GM19395 (cell line): ENCODE results near the gene NEB.

ENCODE experiments used
- ATAC-seq: cut with Tn5 transposase; IDR thresholded peaks from one replicate; pipeline ENCODE4 v1.9.1; 2021; ENCODE audit warnings: mild to moderate bottlenecking, moderate library complexity; ENCODE audit not compliant: unreplicated experiment

The NEB gene, protein sequence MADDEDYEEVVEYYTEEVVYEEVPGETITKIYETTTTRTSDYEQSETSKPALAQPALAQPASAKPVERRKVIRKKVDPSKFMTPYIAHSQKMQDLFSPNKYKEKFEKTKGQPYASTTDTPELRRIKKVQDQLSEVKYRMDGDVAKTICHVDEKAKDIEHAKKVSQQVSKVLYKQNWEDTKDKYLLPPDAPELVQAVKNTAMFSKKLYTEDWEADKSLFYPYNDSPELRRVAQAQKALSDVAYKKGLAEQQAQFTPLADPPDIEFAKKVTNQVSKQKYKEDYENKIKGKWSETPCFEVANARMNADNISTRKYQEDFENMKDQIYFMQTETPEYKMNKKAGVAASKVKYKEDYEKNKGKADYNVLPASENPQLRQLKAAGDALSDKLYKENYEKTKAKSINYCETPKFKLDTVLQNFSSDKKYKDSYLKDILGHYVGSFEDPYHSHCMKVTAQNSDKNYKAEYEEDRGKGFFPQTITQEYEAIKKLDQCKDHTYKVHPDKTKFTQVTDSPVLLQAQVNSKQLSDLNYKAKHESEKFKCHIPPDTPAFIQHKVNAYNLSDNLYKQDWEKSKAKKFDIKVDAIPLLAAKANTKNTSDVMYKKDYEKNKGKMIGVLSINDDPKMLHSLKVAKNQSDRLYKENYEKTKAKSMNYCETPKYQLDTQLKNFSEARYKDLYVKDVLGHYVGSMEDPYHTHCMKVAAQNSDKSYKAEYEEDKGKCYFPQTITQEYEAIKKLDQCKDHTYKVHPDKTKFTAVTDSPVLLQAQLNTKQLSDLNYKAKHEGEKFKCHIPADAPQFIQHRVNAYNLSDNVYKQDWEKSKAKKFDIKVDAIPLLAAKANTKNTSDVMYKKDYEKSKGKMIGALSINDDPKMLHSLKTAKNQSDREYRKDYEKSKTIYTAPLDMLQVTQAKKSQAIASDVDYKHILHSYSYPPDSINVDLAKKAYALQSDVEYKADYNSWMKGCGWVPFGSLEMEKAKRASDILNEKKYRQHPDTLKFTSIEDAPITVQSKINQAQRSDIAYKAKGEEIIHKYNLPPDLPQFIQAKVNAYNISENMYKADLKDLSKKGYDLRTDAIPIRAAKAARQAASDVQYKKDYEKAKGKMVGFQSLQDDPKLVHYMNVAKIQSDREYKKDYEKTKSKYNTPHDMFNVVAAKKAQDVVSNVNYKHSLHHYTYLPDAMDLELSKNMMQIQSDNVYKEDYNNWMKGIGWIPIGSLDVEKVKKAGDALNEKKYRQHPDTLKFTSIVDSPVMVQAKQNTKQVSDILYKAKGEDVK (N-terminal part only)

DNA sequence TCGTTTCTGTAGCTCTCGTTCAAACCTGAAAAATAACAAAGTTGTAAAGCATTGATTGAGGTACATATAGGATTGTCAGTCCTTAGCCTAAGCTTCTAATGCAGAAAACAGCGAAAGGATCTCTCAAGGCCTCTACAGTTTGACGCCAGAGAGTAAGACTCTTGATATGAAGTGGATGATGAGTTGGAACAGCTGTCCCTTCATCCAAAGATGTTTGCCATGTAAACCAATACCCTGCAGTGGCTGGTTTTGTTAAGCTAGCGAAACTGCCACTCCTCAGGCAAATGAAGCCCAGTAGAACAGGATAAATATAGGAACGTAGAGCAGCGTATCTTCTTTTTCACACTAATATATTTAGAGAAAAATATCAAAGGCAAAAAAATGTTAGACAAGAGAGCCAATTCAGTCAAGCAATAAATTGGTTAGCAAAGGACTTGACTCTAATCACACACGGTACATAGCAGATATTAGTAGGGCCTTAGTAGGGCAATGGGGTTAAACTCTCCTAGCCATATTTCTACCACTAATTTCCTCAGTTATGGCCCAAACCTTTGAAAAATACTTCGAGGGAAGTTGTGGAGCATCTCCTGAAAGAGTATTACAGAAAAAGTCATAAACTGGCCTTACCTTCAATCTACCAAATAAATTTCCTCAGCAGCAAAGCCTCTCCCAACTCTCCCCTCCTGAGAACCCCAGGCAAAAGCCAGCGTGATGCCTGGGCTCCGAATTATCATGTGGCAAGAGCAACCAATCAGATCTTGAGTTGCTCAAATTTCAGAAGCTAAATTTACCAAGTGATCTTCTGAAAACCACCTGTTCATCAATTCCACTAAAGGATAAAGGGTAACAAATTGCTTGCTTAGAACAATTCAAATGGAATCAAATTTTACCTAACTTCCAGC lies at the start of gene NEB:
Gene NEB (minus strand): TSS at position 706 of the 902 bp plus-strand sequence. CDS start 1,320 bp downstream, outside the sequence.
- ATAC-seq = no peak

DNA sequence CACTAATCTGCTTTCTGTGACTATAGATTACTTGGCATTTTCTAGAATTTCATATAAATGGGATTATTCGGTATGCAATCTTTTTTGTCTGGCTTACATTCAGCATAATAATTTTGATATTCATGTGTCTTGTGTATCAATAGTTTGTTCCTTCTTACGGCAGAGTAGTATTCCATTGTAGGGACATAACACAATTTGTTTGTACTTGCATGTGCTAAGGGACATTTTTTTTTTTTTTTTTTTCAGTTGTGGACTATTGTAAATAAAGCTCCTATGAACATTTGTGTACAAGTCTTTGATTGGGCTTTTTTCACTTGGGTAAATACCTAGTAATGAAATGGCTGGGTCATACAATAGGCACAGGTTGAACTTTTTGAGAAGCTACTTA lies 48.9 kb upstream of the NEB start:
- no peak for ATAC-seq

DNA sequence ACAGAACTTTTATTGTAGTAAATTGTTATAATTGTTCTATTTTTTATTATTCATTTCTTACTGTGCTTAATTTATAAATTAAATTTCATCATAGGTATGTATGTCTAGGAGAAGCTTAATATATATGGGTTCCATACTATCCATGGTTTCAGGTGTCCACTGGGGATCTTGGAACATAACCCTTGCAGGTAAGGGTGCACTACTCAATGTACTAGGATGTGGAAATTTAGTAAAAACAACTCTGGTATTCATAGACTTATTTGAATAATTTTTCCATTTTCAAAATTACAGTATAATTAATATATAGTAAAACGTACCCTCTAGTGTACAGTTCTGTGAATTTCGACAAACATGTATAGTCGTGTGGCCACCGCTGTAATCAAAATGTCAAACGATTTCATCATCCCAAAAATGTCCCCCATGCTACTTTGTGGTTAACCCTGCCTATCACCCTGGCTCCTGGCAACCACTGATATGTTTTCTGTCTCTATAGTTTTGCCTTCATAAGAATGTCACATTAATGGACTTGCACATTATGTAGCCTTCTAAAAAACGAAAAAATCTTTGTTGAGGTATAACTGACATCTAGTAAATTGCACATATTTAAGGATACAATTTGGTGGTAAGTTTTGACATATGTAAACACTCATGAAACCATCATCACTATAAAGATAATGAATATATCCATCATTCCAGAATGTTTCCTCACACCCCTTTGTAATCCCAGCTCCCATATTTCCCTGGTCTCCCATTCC lies 48.3 kb upstream of the NEB start:
- ATAC-seq = no peak

DNA sequence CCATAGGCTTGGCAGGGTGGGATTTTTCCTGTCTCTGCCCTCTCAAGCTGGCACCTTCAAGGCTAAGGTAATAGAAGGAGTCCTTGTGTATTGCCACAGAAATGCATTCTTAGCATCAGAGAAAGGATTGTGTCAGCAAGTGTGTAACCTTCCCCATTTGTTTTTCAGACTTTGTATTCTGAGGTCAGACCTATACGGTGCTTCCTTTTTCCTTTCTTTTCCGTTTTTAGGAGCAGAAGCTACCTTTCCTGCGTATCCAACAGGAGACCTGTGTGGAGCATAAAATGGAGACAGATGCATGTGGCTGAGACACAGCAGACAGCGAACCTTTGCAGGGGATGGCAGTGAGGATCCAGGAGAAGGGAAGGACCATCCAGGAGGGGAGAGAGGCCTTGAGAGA lies 47.4 kb upstream of the NEB start:
- no peak for ATAC-seq

DNA sequence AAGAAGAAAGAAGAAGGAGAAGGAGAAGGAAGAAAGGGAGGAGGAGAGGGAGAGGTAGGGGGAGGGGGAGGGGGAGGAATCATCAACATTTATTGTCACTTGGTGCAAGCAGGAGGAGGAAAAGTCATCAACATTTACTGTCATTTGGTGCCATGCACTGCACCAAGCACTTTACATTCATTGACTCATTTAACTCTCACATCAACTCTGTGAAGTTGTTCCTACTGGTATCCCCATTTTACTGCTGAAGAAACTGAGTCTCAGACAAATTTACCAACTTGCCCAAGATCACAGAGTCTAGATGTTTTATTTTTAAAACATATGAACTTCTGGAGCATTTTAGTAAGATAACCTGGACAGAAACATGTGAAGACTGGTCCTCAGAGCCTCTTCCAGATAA lies 46.7 kb upstream of the NEB start:
- no peak for ATAC-seq

DNA sequence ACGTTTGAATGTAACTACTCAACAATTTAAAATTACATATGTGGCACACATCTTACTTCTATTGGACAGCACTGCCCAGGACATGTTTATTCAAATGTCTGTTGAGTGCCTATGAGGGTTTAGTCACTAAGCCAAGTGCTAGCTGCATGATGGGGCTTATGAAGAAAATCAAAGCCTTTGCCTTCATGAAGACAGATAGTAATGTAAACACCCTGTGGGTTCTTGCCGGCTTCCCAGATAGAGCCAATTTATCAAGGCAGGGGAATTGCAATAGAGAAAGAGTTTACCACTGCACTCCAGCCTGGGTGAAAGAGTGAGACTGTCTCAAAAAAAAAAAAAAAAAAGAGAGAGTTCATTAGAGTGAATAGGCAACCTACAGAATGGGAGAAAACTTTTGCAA lies 43.7 kb upstream of the NEB start:
- ATAC-seq = no peak

DNA sequence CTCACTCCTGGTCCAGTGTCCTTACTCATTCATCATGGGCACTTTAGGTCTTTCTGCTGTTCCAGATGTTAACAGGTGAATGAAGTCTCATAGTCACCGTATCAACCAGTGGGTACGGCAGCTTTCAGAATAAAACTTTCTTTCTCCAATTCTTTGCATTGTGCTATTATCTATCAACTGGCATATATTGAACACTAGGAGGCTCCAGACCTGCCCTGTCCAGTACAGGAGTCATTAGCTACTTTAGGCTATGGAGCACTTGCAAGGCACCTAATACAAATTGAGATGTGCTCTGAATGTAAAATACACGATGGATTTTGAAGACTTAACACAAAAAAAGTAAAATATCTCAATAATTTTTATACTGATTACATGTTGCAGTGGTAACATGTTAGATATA lies 43.2 kb upstream of the NEB start:
- ATAC-seq = no peak

DNA sequence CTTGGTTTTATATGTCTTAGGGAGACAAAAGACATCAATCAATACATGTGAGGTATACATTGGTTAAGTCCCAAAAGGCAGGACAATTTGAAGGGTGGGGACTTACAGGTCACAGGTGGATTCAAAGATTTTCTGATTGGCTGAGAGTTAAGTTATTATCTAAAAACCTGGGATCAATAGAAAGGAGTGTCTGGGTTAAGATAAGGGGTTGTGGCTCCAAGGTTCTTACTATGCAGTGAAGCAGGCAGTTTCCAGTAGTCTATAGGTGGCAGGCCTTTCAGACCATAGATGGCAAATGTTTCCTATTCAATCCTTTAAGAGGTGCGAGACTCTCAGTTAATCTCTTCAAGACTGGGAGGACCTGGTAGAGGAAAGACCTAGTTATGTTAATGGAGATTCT lies 42.1 kb upstream of the NEB start:
- ATAC-seq = no peak

DNA sequence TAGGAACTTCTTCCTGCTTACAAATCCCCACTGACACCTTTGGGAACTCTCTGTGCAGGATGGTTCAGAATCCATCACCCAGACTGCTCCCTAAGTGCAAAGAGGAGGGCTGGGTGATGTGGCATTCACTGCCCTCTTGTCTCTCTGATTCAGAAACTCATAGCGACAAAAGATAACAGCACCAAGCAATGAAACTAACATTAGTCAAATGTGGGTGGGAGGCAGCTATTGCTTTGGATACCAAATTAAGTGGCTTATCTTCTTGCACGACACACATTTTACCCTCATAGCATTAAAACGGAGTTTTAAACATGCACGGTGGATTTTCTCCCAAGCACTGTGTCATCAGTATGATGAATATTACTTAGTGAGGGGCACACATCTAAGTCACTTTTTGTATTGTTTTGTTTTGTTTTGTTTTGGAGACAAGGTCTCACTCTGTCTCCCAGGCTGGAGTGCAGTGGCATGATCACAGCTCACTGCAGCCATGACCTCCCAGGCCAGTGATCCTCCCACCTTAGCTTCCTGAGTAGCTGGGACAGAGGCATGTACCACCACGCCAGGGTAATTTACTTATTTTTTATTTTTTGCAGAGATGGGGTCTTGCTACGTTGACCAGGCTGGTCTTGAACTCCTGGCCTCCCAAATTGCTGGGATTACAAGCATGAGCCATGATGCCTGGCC lies 40.9 kb upstream of the NEB start:
- peak; percentile 31 for ATAC-seq

DNA sequence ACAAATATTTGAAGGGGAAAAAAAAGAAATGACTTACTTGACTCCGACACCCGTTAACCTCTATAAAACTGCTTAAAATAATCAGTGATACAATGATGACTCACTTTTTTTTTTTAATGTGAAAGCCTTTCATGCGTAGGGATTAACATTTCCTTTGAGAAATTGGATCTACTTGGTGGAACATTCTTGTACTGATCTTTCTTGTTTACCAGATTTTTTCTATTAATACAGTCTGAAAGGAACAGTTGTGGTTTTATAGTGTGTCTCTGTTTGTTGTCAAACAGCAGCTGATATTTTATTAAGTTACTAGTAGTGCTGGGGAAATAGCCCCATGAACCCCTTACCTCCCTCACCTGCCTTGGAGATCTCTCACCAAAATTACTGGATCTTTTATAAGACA lies 40.2 kb upstream of the NEB start:
- no peak for ATAC-seq

DNA sequence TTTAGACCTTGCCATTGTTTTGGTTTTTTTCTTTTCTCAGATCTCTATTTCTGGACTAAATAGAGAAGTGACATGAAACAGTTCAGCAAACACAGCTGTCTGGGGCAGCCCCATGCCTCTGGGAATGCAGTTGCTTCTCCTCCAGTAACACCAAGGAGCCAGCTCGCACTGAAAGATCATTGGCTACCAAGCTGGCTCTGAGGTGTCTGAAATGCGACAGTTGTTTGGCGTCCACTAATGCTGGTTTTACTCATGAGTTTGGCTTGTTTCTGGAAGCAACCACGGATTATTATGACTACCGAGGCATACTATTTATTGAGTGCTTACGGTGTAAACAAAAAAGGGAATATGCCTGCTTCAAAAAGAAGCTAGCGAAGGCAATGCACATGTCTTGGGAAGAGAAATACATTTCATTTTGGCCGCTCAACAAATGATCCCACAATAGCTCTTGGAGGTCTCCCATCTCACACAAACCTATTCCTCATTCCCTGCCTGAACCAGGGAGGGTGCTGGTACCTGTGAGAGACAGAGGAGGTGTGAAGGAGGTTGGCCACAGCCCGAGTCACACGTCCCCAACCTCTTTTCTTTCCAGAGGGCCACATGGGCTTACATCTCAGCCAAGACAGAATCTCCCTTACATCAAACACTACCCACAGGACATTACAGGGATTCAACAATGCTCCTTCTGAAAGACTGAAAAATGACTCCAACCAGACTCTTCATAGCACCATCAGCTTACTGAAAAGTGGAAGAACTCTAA lies 37.5 kb upstream of the NEB start:
- peak; percentile 96 for ATAC-seq

DNA sequence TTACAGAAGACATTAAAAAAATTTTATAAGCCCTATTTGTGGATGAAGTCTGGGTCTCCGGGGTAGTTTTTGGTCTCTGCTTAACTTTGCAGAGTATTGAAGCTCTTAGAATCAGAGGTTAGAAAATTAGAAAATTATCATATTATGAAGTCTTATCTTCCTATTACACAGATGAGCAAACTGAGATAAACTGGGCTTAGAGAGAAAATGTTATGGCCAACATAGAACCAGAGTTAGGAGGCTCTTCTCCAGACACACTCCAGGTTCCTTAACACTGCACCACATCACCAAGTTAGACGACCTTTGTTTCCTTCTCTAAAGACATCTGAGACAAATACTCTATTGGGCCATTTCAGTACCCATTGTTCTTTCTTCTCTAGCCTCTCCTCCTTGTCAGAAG lies 36.7 kb upstream of the NEB start:
- ATAC-seq = peak; percentile 39

DNA sequence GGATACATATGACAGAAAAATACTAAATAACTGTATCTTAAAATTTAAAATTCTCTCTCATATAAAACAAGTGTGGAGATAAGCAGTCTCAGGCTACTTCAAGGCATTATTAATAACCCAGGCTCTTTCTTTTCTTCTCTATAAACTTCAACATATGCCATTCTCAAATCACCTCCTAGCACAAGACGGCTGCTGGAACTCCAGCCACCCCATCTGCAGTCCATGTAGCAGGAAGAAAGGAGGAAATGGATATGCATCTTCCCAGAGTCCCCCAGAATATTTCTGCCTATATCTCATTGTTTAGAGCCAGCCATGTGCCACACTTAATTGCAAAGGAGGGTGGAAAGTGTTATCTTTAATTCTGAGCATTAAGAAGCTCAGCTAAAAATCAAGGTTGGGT lies 35.3 kb upstream of the NEB start:
- no peak for ATAC-seq

DNA sequence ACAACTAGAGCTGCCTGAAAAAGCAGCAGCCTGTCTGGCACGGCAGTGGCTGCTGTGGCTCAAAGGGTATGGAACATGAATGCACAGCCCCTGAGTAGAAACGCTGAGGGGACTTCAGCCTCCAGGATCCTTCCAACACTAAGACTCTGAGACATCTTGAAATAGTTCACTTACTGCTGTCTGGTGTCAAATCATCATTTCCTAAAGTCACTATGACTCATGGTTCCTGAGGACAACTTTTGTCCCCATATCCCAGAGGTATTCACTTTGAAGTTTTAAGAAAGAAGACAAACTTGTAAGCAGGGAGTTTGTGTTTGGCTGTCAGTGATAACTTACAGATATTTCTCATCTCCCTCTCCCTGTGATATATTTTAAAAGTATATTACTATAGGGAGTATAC lies 33.3 kb upstream of the NEB start:
- ATAC-seq = no peak

DNA sequence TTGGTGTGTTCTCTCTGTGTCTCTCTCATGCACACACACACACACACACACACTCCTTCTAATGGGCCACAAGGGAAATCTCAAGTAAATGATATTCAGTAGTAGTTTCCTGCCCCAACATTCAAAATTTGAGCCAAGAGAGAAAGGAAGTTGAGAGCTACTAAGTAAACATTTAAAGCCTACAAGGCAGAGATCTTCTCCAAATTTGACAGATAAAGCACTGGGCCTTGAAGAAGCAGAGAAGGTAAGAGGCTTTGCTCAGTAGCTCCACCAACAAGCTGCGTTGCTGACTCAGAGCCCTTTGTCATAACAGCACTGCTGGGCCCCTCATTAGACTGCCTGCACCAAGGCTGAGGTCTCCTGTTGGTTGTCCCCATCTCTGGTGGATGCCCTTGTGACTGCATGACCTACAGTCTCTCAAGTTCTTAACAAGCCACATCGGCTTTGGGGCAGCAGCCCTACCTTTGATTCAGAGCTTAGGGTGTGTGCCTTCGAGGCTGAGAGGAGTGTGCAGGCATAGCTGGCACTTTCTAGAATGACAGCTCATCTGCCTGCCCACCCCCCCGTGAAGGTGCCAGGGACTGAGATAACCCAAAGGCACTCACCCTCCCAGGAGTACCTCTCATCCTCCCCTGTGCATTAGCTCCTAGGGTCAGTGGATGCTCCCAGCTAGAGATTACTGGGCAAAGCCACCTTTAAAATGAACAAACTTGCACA lies 32.3 kb upstream of the NEB start:
- peak; percentile 42 for ATAC-seq

DNA sequence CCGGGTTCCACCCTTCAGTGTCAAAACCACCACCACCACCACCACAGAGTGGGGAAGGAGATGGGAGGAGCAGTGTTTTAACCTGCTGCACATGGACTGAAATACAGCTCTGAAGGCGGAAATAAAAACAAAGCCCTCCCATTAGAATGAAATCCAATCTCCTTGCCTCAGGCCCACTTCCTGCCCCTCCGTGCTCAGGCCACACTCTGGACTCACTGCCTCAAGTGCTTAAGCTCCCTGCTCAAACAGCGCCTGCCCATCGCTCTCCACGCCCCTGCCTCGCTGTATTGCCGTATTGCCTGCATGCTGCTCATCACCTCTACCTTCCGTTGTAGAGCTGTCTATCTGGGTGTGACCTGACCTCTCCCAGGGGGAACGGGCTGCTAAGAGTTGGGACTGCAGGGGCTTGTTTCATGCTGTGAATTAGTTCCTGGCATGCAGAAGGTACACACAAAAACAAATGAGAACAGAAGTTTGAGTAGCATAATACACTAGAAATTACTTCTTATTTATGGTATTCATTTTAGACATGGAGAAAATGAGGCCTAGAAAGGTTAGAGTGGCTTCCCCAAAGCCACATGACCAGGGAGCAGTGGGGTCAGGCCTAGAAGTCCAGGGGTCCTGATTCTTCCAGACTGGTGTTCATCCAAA lies 31.6 kb upstream of the NEB start:
- ATAC-seq = peak; percentile 40

DNA sequence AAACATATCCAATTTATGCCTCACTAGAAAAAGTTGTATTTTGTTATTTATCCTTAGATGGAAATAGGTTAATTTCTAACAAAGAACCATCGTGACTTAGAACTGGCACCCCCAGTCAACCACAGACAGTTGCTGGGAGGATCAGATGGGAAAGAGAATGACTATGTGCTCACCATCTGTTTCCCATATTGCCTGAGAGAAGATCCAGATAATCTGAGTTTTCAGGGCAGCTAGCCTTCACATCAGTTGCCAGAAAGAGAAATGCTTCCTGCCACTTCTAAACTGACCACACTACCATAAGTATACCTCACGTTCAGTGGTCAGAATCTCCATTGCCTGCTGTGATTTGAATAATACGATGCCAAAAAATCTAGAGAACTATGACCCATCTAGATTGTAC lies 28.4 kb upstream of the NEB start:
- ATAC-seq = no peak
